Vagina (tissue), 2 donors: ENCODE data around the gene PXN. TPM values are rescaled to one million over a fixed set of nuclear protein-coding genes. Genes with fewer than 3 reads are reported as not detected.
A peak's percentile ranks its signal among the peaks of the same experiment; 100 is the strongest.
"Not testable (repeated sequence)": the region's sequence is repeated elsewhere in the genome, so short reads cannot be mapped to it uniquely, and the experiment has no call there.

Experiments used
- DNase-seq, 2 donors: peaks; one replicate each; pipeline ENCODE4 v3.0.0-alpha.2; 2017; ENCODE audit errors: extremely low spot score in 2 of 2
- H3K27ac ChIP-seq: fragments of 200-600 bp; sonication (generic); one replicate; pipeline ENCODE4 v1.5.1; 2019
- H3K27me3 ChIP-seq: fragments of 200-600 bp; sonication (generic); one replicate; pipeline ENCODE4 v1.5.1; 2019
- H3K36me3 ChIP-seq, 2 donors: fragments of 200-600 bp; sonication (generic); one replicate each; pipeline ENCODE4 v1.5.1; 2017 to 2019
- H3K4me1 ChIP-seq: fragments of 200-600 bp; sonication (generic); one replicate; pipeline ENCODE4 v1.5.1; 2019
- H3K4me3 ChIP-seq, 2 donors: fragments of 200-600 bp; sonication (generic); 1 replicate in 1 of 2; 2 replicates in 1 of 2; pipeline ENCODE4 v1.5.1; 2016 to 2019
- H3K9me3 ChIP-seq: fragments of 200-600 bp; sonication (generic); one replicate; pipeline ENCODE4 v1.5.1; 2019
- CTCF ChIP-seq, 3 experiments: fragments of 450-650 bp in 2 of 3; fragments of 200-600 bp in 1 of 3; sonication (generic) in 1 of 3; IDR thresholded peaks; one replicate each; pipeline ENCODE4 v1.5.1; 2017 to 2019; ENCODE audit warnings: antibody characterized with exemption in 3 of 3, mild to moderate bottlenecking in 2 of 3, moderate library complexity in 2 of 3
- POLR2A ChIP-seq, 2 donors: fragments of 450-650 bp; IDR thresholded peaks; one replicate each; pipeline ENCODE4 v1.6.1; 2017; ENCODE audit warnings: antibody characterized with exemption in 2 of 2, mild to moderate bottlenecking in 2 of 2, moderate library complexity in 2 of 2
- POLR2AphosphoS5 ChIP-seq, 2 donors: sonication (generic); formaldehyde crosslinking; IDR thresholded peaks; one replicate each; pipeline ENCODE4 v1.9.0; 2017; ENCODE audit warnings: antibody characterized with exemption in 2 of 2, mild to moderate bottlenecking in 2 of 2, low read depth in 1 of 2; ENCODE audit not compliant: insufficient read depth in 1 of 2
- intact Hi-C: fragments of 100-400 bp; cut with DNase I; formaldehyde crosslinking; loops from one replicate; pipeline ENCODE4 v1.15.1; 2023
- total RNA-seq: library from RNA; depleted of rRNA; stranded (reverse); fragments of >200 nt; gene quantifications from one replicate; pipeline ENCODE4 v1.2.3, GENCODE V29; 2016

PXN gene
- total RNA-seq, 1 donor from 2014 or later: 95.3 TPM

- intact Hi-C loops: no loop called here
- Histone ChIP-seq H3K27me3 (no peaks in the 10 kb centered on the region), H3K4me1 (peaks cover 19% of the 10 kb centered on the region), H3K9me3 (no peaks in the 10 kb centered on the region), H3K27ac (no peak overlapping the region), H3K4me3 (no peak overlapping the region), H3K36me3 (peaks cover 0 to 2% of the 10 kb centered on the region in 2 donors)
- TF ChIP-seq CTCF (IDR thresholded peaks at IDR 0.05): no peak
- DNase-seq: no peak
Measured at GRCh38 chr12:120204171-120204570, 61.4 kb downstream of the PXN start.

DNA sequence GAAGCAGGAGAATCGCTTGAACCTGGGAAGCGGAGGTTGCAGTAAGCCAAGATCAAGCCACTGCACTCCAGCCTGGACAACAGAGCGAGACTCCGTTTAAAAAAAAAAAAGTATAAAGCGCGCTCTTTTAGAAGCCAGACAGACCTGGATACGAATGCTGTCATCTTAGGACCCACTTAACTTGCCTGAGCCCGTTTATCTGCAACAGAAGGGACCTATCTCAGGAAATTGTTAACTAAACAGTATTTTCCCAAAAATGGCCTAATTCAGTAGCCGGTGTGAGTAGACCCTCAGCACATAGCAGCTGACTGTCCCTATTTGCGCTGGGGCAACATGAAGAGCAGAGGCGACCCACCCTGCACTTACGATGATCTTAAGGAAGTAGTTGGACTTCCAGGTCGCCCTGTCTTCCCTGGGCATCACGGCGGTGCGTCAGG lies 65.1 kb downstream of the PXN start:
- peaks cover 42% of the 10 kb centered on the region for H3K4me1 ChIP-seq
- no peak for DNase-seq
- H3K27ac ChIP-seq: peak overlapping the region; percentile 86
- TF ChIP-seq POLR2AphosphoS5 (IDR thresholded peaks at IDR 0.05; ENCODE audit: insufficient read depth in 1 of 2, low read depth in 1 of 2): no peak
- TF ChIP-seq POLR2A (IDR thresholded peaks at IDR 0.05): no peak
- no peak for TF ChIP-seq CTCF (IDR thresholded peaks at IDR 0.05)
- H3K27me3 ChIP-seq: no peaks in the 10 kb centered on the region
- no peaks in the 10 kb centered on the region for H3K9me3 ChIP-seq
- H3K4me3 ChIP-seq: peak overlapping the region; percentile 93 to 98
- intact Hi-C loops: no loop called here
- peaks cover 0 to 26% of the 10 kb centered on the region in 2 donors for H3K36me3 ChIP-seq

- Histone ChIP-seq H3K27me3 (no peaks in the 10 kb centered on the region), H3K36me3 (peaks cover 0 to 26% of the 10 kb centered on the region in 2 donors), H3K4me1 (peaks cover 48% of the 10 kb centered on the region), H3K27ac (peak overlapping the region; percentile 86), H3K4me3 (peak overlapping the region; percentile 93 to 98), H3K9me3 (no peaks in the 10 kb centered on the region)
- intact Hi-C loops: no loop called here
- TF ChIP-seq CTCF (IDR thresholded peaks at IDR 0.05) (no peak), POLR2A (IDR thresholded peaks at IDR 0.05) (no peak), POLR2AphosphoS5 (IDR thresholded peaks at IDR 0.05; ENCODE audit: insufficient read depth in 1 of 2, low read depth in 1 of 2) (peak in 1 of 2 donors; percentile 62)
- DNase-seq: no peak
Measured at GRCh38 chr12:120199595-120200306, 65.8 kb downstream of the PXN start.

- Histone ChIP-seq H3K27me3 (no peaks in the 10 kb centered on the region), H3K27ac (peak overlapping the region; percentile 86), H3K9me3 (no peaks in the 10 kb centered on the region), H3K4me1 (peaks cover 51% of the 10 kb centered on the region), H3K36me3 (peaks cover 0 to 26% of the 10 kb centered on the region in 2 donors), H3K4me3 (peak overlapping the region; percentile 93 to 98)
- no peak for DNase-seq
- intact Hi-C loops: no loop called here
- TF ChIP-seq POLR2AphosphoS5 (IDR thresholded peaks at IDR 0.05; ENCODE audit: insufficient read depth in 1 of 2, low read depth in 1 of 2) (no peak), CTCF (IDR thresholded peaks at IDR 0.05) (no peak), POLR2A (IDR thresholded peaks at IDR 0.05) (no peak)
Measured at GRCh38 chr12:120199025-120199424, 66.5 kb downstream of the PXN start.

- no peak for DNase-seq
- peaks cover 66% of the 10 kb centered on the region for H3K4me1 ChIP-seq
- H3K4me3 ChIP-seq: no peak overlapping the region
- H3K9me3 ChIP-seq: no peaks in the 10 kb centered on the region
- no peaks in the 10 kb centered on the region for H3K27me3 ChIP-seq
- H3K36me3 ChIP-seq: peaks cover 0 to 26% of the 10 kb centered on the region in 2 donors
- intact Hi-C loops: no loop called here
- H3K27ac ChIP-seq: no peak overlapping the region
- TF ChIP-seq POLR2AphosphoS5 (IDR thresholded peaks at IDR 0.05; ENCODE audit: insufficient read depth in 1 of 2, low read depth in 1 of 2): no peak
- TF ChIP-seq CTCF (IDR thresholded peaks at IDR 0.05): no peak
- no peak for TF ChIP-seq POLR2A (IDR thresholded peaks at IDR 0.05)
Measured at GRCh38 chr12:120197542-120197887, 68.0 kb downstream of the PXN start.

DNA sequence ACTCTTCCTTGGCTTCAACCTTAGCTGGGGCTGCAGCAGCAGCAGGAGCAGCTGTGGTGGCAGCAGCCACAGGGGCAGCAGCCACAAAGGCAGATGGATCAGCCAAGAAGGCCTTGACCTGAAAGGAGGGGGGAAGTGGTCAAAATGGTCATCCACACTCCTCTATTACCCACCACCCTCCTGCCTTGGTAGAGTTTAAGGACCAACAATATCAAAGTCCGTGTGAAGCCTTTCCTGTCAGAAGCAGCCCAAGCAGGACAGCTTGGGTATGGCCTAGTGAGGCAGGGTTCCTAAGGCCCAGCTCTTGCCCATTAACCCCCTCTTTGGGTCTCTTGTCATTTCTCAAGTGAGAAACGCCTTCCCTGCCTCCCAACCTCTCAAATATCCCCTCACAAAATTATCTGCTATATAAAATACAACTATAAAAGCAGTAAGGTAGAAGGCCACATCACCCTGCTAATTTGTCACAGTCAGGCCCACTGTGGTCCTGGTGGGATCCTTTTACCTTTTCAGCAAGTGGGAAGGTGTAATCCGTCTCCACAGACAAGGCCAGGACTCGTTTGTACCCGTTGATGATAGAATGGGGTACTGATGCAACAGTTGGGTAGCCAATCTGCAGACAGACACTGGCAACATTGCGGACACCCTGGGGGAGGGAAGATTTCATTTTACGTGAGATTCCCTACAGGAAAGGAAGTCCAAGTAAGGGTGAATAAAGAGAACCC lies 68.6 kb downstream of the PXN start:
- H3K4me3 ChIP-seq, H3K27me3 ChIP-seq, H3K9me3 ChIP-seq, H3K27ac ChIP-seq, intact Hi-C loops, DNase-seq: not testable (repeated sequence)
- H3K36me3 ChIP-seq: peaks cover 0 to 26% of the 10 kb centered on the region in 2 donors
- peaks cover 67% of the 10 kb centered on the region for H3K4me1 ChIP-seq
